BE2C (cell line): Measurements from ENCODE around the gene TPH2.

ENCODE experiments used
- DNase-seq: peaks from one replicate; pipeline ENCODE4 v3.0.0-alpha.2; 2020
- H3K27me3 ChIP-seq: fragments of 250-450 bp; sonication (Bioruptor Pico); 2 replicates; pipeline ENCODE4 v1.5.1; 2020; ENCODE audit warnings: mild to moderate bottlenecking
- H3K36me3 ChIP-seq: fragments of 250-450 bp; sonication (Bioruptor Pico); 2 replicates; pipeline ENCODE4 v1.5.1; 2020; ENCODE audit warnings: mild to moderate bottlenecking
- H3K4me1 ChIP-seq: fragments of 250-450 bp; sonication (Bioruptor Pico); 2 replicates; pipeline ENCODE4 v1.5.1; 2020
- H3K4me3 ChIP-seq: 2 replicates; pipeline ENCODE4 v1.5.1; 2011; ENCODE audit warnings: low read depth, low read length
- H3K9me3 ChIP-seq: fragments of 250-450 bp; sonication (Bioruptor Pico); 2 replicates; pipeline ENCODE4 v1.5.1; 2020
- TF ChIP-seq, protein P1 (sequence below): IDR thresholded peaks from 2 replicates; pipeline ENCODE4 v1.5.1; 2012; ENCODE audit warnings: mild to moderate bottlenecking, low read depth, low read length

The TPH2 gene

GRCh38 chr12:72011374-72011773 lies 72.7 kb downstream of the TPH2 start:
- no peak overlapping the region for H3K4me3 ChIP-seq
- no peaks in the 10 kb centered on the region for H3K9me3 ChIP-seq

DNA sequence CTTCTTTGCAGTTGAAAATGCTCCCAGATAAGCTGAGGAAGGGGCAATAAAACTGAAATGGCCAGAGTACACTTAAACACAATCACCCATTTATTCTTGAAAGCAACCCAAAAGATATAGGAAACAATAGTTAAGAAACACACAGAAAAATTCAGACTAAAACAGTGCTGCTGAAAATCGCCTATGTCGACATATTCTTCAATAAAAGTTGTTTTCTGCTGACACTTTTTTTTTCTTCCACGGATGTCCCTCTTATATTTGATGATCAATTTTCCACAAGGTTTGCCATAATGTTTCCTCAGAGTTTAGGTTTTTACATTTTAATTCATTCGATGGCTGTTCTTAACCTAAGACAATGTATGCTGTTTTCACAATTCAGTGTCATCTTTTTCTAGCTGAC lies 74.2 kb downstream of the TPH2 start:
- no peak for DNase-seq
- no peaks in the 10 kb centered on the region for H3K9me3 ChIP-seq
- no peak overlapping the region for H3K4me3 ChIP-seq
- H3K36me3 ChIP-seq: no peaks in the 10 kb centered on the region
- H3K4me1 ChIP-seq: no peaks in the 10 kb centered on the region
- TF ChIP-seq, protein P1, sequence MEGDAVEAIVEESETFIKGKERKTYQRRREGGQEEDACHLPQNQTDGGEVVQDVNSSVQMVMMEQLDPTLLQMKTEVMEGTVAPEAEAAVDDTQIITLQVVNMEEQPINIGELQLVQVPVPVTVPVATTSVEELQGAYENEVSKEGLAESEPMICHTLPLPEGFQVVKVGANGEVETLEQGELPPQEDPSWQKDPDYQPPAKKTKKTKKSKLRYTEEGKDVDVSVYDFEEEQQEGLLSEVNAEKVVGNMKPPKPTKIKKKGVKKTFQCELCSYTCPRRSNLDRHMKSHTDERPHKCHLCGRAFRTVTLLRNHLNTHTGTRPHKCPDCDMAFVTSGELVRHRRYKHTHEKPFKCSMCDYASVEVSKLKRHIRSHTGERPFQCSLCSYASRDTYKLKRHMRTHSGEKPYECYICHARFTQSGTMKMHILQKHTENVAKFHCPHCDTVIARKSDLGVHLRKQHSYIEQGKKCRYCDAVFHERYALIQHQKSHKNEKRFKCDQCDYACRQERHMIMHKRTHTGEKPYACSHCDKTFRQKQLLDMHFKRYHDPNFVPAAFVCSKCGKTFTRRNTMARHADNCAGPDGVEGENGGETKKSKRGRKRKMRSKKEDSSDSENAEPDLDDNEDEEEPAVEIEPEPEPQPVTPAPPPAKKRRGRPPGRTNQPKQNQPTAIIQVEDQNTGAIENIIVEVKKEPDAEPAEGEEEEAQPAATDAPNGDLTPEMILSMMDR: no peak
- no peaks in the 10 kb centered on the region for H3K27me3 ChIP-seq

More at GRCh38 chr12:72011374-72011773, 72.7 kb downstream of the TPH2 start:
- Histone ChIP-seq H3K36me3 (no peaks in the 10 kb centered on the region), H3K27me3 (no peaks in the 10 kb centered on the region; the same call in 1 of the 2 replicates), H3K4me1 (no peaks in the 10 kb centered on the region)
- no peak for DNase-seq
- TF ChIP-seq, protein P1: no peak

GRCh38 chr12:72015895-72016294 lies 77.2 kb downstream of the TPH2 start:
- Histone ChIP-seq H3K4me3 (no peak overlapping the region), H3K4me1 (no peaks in the 10 kb centered on the region), H3K27me3 (no peaks in the 10 kb centered on the region), H3K36me3 (no peaks in the 10 kb centered on the region), H3K9me3 (no peaks in the 10 kb centered on the region)
- no peak for DNase-seq
- TF ChIP-seq, protein P1: no peak

GRCh38 chr12:72017054-72017651 lies 78.5 kb downstream of the TPH2 start:
- peak; percentile 65 for DNase-seq
- no peaks in the 10 kb centered on the region for H3K4me1 ChIP-seq
- no peaks in the 10 kb centered on the region for H3K36me3 ChIP-seq
- no peak overlapping the region for H3K4me3 ChIP-seq
- TF ChIP-seq, protein P1: peak; percentile 78
- no peaks in the 10 kb centered on the region for H3K9me3 ChIP-seq
- peaks cover 3% of the 10 kb centered on the region; the same call in 1 of the 2 replicates for H3K27me3 ChIP-seq

DNA sequence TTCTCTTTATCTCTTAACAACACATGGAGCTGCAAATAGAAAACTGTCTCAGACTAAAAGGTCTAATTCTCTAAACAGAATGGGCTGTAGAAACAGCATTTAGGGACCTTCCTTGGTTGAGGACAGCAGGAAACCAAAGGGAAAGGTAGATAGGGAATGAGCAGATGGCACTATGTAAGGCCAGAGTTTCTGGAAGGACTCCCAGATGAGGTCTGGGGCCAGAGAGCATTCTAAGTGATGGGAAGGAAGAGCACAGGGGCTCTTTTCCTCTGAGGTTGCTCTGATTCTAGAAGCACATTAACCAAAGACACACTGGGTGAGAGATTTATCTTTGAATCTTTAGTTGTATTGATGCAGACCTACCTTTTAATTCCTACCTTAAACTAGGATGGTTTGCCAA lies 79.4 kb downstream of the TPH2 start:
- no peak for DNase-seq
- Histone ChIP-seq H3K27me3 (peaks cover 3% of the 10 kb centered on the region; the same call in 1 of the 2 replicates), H3K4me1 (no peaks in the 10 kb centered on the region), H3K9me3 (no peaks in the 10 kb centered on the region), H3K4me3 (no peak overlapping the region), H3K36me3 (no peaks in the 10 kb centered on the region)
- TF ChIP-seq, protein P1: no peak

DNA sequence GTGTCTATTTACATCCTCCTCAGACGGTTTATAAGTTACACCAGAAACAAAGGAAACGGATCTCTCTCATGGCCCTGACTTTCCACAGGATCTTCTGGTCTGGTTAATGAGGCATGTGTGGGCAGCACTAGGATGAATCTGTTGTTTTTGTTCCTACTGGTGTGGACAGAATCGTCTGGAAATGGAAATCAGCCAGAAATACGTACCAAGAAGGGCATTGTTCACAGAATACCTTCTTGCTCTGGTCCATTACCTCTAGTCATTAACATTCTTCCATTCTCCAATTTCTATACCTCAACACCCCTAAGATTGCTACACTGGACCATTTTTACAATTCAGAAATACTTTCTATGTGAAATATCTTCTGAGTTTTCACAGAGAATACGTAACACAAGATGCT lies 86.0 kb downstream of the TPH2 start:
- no peaks in the 10 kb centered on the region for H3K4me1 ChIP-seq
- no peak overlapping the region for H3K4me3 ChIP-seq
- TF ChIP-seq, protein P1: no peak
- no peak for DNase-seq
- H3K9me3 ChIP-seq: no peaks in the 10 kb centered on the region
- H3K27me3 ChIP-seq: peaks cover 3% of the 10 kb centered on the region; the same call in 1 of the 2 replicates
- H3K36me3 ChIP-seq: no peaks in the 10 kb centered on the region
